Brain microvascular endothelial cell (primary cell): ENCODE data around the gene UBE2B.
A peak's percentile ranks its signal among the peaks of the same experiment; 100 is the strongest.
"Not testable (repeated sequence)": the region's sequence is repeated elsewhere in the genome, so short reads cannot be mapped to it uniquely, and the experiment has no call there.

Source experiments
- DNase-seq: peaks from one replicate; pipeline ENCODE4 v3.0.0-alpha.2; 2020
- H3K27ac ChIP-seq: fragments of 250-450 bp; sonication (Bioruptor Pico); 2 replicates; pipeline ENCODE4 v1.5.1; 2020; ENCODE audit warnings: mild to moderate bottlenecking, moderate library complexity
- H3K27me3 ChIP-seq: fragments of 250-450 bp; sonication (Bioruptor Pico); replicated peaks from 2 replicates; pipeline ENCODE4 v1.5.1; 2020; ENCODE audit warnings: mild to moderate bottlenecking
- H3K36me3 ChIP-seq: fragments of 250-450 bp; sonication (Bioruptor Pico); replicated peaks from 2 replicates; pipeline ENCODE4 v1.5.1; 2020; ENCODE audit warnings: mild to moderate bottlenecking
- H3K4me3 ChIP-seq: 2 replicates; pipeline ENCODE4 v1.5.1; 2011; ENCODE audit warnings: low read depth, mild to moderate bottlenecking, control low read depth, low read length, moderate library complexity
- in situ Hi-C: cut with HindIII; loops from 2 replicates; pipeline ENCODE4 v1.10.0; 2017; ENCODE audit warnings: low sequenced_read_pairs, low pct_ligation_motif_present
- TF ChIP-seq, protein P1 (sequence below): IDR thresholded peaks from 2 replicates; pipeline ENCODE4 v1.5.1; 2011; ENCODE audit warnings: low read depth, mild to moderate bottlenecking, moderate library complexity, low read length, control low read depth, inconsistent platforms; ENCODE audit errors: missing control alignments

UBE2B gene

DNA sequence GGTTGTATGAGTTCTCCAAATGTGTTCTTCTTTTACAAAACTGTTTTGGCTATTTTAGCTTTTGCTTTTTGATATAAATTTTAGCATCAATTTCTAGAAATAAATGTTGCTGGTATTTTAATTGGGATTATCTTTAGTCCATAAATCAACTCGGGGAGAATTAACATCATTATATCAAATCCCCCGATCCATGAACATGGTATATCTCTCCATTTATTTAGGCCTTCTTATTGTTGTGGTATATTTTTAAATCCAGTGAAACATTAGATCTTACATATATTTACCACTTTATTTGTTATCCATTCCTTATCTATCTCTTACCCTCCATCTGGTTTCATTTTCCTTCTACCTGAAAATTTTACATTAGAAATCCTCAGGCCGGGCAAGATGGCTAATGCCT is 47.6 kb downstream of the UBE2B start:
- H3K27ac ChIP-seq = no peak overlapping the region
- H3K27me3 ChIP-seq = no peaks in the 10 kb centered on the region
- in situ Hi-C loops = no loop called here
- H3K4me3 ChIP-seq = no peak overlapping the region
- TF ChIP-seq, protein P1, sequence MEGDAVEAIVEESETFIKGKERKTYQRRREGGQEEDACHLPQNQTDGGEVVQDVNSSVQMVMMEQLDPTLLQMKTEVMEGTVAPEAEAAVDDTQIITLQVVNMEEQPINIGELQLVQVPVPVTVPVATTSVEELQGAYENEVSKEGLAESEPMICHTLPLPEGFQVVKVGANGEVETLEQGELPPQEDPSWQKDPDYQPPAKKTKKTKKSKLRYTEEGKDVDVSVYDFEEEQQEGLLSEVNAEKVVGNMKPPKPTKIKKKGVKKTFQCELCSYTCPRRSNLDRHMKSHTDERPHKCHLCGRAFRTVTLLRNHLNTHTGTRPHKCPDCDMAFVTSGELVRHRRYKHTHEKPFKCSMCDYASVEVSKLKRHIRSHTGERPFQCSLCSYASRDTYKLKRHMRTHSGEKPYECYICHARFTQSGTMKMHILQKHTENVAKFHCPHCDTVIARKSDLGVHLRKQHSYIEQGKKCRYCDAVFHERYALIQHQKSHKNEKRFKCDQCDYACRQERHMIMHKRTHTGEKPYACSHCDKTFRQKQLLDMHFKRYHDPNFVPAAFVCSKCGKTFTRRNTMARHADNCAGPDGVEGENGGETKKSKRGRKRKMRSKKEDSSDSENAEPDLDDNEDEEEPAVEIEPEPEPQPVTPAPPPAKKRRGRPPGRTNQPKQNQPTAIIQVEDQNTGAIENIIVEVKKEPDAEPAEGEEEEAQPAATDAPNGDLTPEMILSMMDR = no peak
- DNase-seq = no peak
- no peaks in the 10 kb centered on the region for H3K36me3 ChIP-seq

DNA sequence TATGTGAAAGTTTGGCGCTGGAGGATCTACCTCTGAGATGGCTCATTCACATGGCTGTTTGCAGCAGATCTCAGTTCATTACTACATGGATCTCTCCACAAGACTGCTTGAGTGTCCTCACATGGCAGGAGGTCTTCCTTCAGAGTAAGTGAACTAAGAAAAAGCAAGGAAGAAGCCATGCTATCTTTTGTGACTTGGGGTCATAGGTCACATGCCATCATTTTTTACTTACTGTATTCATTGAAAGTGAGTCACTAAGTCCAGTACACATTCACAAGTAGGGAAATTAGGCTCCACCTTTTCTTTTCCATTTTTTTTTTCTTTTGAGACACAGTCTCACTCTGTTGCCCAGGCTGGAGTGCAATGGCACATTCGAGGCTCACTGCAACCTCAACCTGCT is 49.0 kb downstream of the UBE2B start:
- Histone ChIP-seq H3K27me3 (no peaks in the 10 kb centered on the region), H3K4me3 (no peak overlapping the region), H3K27ac (no peak overlapping the region), H3K36me3 (no peaks in the 10 kb centered on the region)
- DNase-seq = peak; percentile 50
- in situ Hi-C loops = no loop called here
- TF ChIP-seq, protein P1 = no peak

DNA sequence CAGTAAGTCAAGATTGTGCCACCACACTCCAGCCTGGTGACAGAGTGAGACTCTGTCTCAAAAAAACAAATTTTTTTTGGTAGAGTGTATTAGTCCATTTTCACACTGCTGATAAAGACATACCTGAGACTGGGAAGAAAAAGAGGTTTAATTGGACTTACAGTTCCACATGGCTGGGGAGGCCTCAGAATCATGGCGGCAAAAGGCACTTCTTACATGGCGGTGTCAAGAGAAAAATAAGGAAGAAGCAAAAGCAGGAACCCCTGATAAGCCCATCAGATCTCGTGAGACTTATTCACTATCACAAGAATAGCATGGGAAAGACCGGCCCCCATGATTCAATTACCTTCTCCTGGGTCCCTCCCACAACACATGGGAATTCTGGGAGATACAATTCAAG is 49.7 kb downstream of the UBE2B start:
- in situ Hi-C loops, DNase-seq, H3K27ac ChIP-seq, H3K27me3 ChIP-seq, H3K36me3 ChIP-seq, H3K4me3 ChIP-seq: not testable (repeated sequence)

DNA sequence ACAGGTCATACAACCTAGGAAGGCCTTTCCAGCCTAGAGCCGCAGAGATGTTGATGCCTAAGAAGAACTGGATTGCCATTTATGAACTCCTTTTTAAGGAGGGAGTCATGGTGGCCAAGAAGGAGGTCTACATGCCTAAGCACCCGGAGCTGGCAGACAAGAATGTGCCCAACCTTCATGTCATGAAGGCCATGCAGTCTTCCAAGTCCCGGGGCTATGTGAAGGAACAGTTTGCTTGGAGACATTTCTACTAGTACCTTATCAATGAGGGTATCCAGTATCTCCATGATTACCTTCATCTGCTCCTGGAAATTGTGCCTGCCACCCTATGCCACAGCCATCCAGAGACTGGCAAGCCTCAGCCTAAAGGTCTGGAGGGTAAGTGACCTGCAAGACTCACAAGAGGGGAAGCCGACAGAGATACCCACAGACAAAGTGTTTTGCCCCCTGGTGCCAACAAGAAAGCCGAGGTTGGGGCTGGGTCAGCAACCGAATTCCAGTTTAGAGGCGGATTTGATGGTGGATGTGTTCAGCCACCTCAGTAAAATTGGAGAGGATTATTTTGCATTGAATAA is 51.5 kb downstream of the UBE2B start:
- Histone ChIP-seq H3K27ac (no peak overlapping the region), H3K4me3 (no peak overlapping the region), H3K27me3 (no peaks in the 10 kb centered on the region), H3K36me3 (no peaks in the 10 kb centered on the region)
- in situ Hi-C loops = no loop called here
- TF ChIP-seq, protein P1 = no peak
- no peak for DNase-seq

DNA sequence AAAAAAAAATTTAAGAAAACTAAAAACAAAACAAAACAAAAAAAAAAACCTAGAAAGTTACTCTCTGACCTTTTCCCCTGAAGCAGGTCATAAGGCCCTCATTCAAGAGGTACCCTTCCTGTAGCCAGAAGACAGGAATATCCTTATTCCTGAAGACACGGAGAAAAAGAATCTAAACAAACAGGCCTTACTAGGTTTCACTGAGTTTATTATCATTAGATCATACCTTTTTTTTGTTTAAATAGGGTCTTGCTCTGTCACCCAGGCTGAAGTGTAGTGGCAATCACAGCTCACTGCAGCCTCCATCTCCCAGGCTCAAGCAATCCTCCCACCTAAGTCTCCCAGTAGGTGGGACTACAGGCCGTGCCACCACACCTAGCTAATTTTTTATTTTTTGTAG is 52.0 kb downstream of the UBE2B start:
- no peak for DNase-seq
- TF ChIP-seq, protein P1 = no peak
- Histone ChIP-seq H3K36me3 (no peaks in the 10 kb centered on the region), H3K4me3 (no peak overlapping the region), H3K27me3 (no peaks in the 10 kb centered on the region), H3K27ac (no peak overlapping the region)
- in situ Hi-C loops = no loop called here

DNA sequence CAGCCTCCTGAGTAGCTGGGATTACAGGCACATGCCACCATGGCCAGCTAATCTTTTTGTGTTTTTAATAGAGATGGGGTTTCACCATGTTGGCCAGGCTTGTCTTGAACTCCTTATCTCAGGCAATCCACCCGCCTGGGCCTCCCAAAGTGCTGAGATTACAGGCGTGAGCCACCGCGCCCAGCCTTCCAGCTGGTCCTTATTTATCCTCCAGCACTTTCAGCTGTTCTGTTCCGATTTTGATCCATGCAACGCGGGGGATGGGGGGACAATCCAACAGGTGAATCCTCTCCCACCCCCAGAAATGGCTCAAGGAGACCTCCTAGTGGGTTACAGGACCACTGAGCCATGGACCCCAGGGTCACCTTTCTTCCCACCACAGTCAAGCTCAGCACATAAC is 55.0 kb downstream of the UBE2B start:
- Histone ChIP-seq H3K36me3 (no peaks in the 10 kb centered on the region), H3K4me3 (no peak overlapping the region), H3K27ac (no peak overlapping the region), H3K27me3 (no peaks in the 10 kb centered on the region)
- DNase-seq = no peak
- in situ Hi-C loops = no loop called here
- TF ChIP-seq, protein P1 = no peak
